ENCODE data around the gene CPT1B. TPM values are rescaled to one million over a fixed set of nuclear protein-coding genes. Genes with fewer than 3 reads are reported as not detected.

CPT1B gene
- total and polyA plus RNA-seq, 2 of the 4 experiments (the other 2 are of a cell fraction) = 0.36 to 1.8 TPM

GRCh38 chr22:50603511-50604255 lies 25.5 kb upstream of the CPT1B start:
- DNase-seq (no peak), ATAC-seq (ENCODE audit: low read depth) (no peak)
- no peaks in the 10 kb centered on the region for H3K79me1 ChIP-seq (ENCODE audit: low read depth in 1 of 2, low read length in 2 of 2)
- no peak overlapping the region for H3K4me3 ChIP-seq (ENCODE audit: insufficient read depth, low read depth, low read length)
- H3K27ac ChIP-seq (ENCODE audit: insufficient read depth, low read length) = no peak overlapping the region
- H2AFZ ChIP-seq (replicated peaks; ENCODE audit: low read length, poor library complexity) = no peak overlapping the region
- no peaks in the 10 kb centered on the region for H3K36me3 ChIP-seq (ENCODE audit: control insufficient read depth, insufficient read depth, low read length)
- H4K20me1 ChIP-seq (ENCODE audit: insufficient read depth, low read length) = peaks cover 10% of the 10 kb centered on the region
- H3K4me1 ChIP-seq (ENCODE audit: control insufficient read depth, insufficient read depth, low read length) = no peaks in the 10 kb centered on the region
- H3K18ac ChIP-seq (ENCODE audit: low read depth, low read length) = no peak overlapping the region
- dilution Hi-C loops (cut with HindIII; ENCODE audit: low sequenced_read_pairs, unreplicated experiment) = no loop called here
- H3K23ac ChIP-seq (ENCODE audit: low read depth, low read length) = no peak overlapping the region
- H3K56ac ChIP-seq (ENCODE audit: extremely low read depth, insufficient read depth, low read length) = no peak overlapping the region
- 0 out of 2 replicates have a peak, but pooled peaks cover 2% of the 10 kb centered on the region for H3K9me3 ChIP-seq (ENCODE audit: control insufficient read depth, insufficient read depth, low read length)
- no peak overlapping the region for H3K9ac ChIP-seq (ENCODE audit: low read depth, low read length)
- no peak overlapping the region for H2AK5ac ChIP-seq (ENCODE audit: low read depth, low read length)
- no peak overlapping the region for H2BK120ac ChIP-seq (ENCODE audit: low read depth, low read length)
- in situ Hi-C loops (cut with MboI; ENCODE audit: low sequenced_read_pairs) = no loop called here
- H2BK15ac ChIP-seq (ENCODE audit: low read depth, low read length) = no peak overlapping the region
- TF ChIP-seq MXI1 (IDR thresholded peaks at IDR 0.05; ENCODE audit: borderline replicate concordance, low read depth, low read length) (no peak), USF2 (IDR thresholded peaks at IDR 0.05; ENCODE audit: low read depth, low read length) (no peak), MAFK (IDR thresholded peaks at IDR 0.05; ENCODE audit: low read depth, low read length) (no peak), POLR2A (IDR thresholded peaks at IDR 0.05; ENCODE audit: low read depth, low read length) (no peak), BHLHE40 (IDR thresholded peaks at IDR 0.05; ENCODE audit: low read depth, low read length) (no peak), MAZ (IDR thresholded peaks at IDR 0.05; ENCODE audit: borderline replicate concordance, low read depth, low read length) (no peak), SMC3 (IDR thresholded peaks at IDR 0.05; ENCODE audit: low read depth, low read length) (no peak)
- H3K4me2 ChIP-seq (ENCODE audit: low read depth, low read length) = no peak overlapping the region
- CTCF ChIA-PET = no interaction called here
- H4K5ac ChIP-seq (ENCODE audit: low read depth, low read length) = no peak overlapping the region
- no peak overlapping the region for H2BK5ac ChIP-seq (ENCODE audit: low read depth, low read length, poor library complexity, severe bottlenecking)
- BruUV-seq (replicated peaks) = no TSS peak
- H3K4ac ChIP-seq (ENCODE audit: low read depth, low read length) = no peak overlapping the region
- 0 out of 2 replicates have a peak, but pooled peaks cover 6% of the 10 kb centered on the region for H3K9me1 ChIP-seq (ENCODE audit: insufficient read depth, low read length)
- peaks cover 69% of the 10 kb centered on the region for H3K27me3 ChIP-seq (ENCODE audit: control insufficient read depth, insufficient read depth, low read length)
- H4K8ac ChIP-seq (ENCODE audit: low read depth in 2 of 2, low read length in 2 of 2) = no peak overlapping the region
- POLR2A ChIA-PET (ENCODE audit: unreplicated experiment) = no interaction called here
- no peak overlapping the region for H3K14ac ChIP-seq (replicated peaks; ENCODE audit: low read depth, low read length)
- WGBS, 2 experiments (ENCODE audit: extremely low coverage in 2 of 2, insufficient read length in 1 of 2) = 3% methylated on average over 36 of the region's 70 CpGs; no CpG with 5 or more reads in 1 of the 2 experiments
- no peak overlapping the region for H2BK20ac ChIP-seq (ENCODE audit: low read depth, low read length)
- no peak overlapping the region for H2AK9ac ChIP-seq (replicated peaks; ENCODE audit: low read depth, low read length, poor library complexity)
- H4K91ac ChIP-seq (ENCODE audit: insufficient read depth, low read depth, low read length) = no peak overlapping the region
- intact Hi-C loops (cut with micrococcal nuclease) = no loop called here

Measured in IMR-90 (cell line).